GM23338 (cell line): Measurements from ENCODE around the gene IFNW1.

Source experiments
- CREB1 ChIP-seq: fragments of 250-450 bp; sonication (Bioruptor Pico); IDR thresholded peaks from 2 replicates; pipeline ENCODE4 v1.5.0; 2020; ENCODE audit warnings: low read depth, mild to moderate bottlenecking, moderate library complexity
- CTCF ChIP-seq, 2 experiments: fragments of 200-600 bp in 1 of 2; sonication (generic) in 1 of 2; conservative IDR thresholded peaks; 2 replicates each; pipeline versions ENCODE4 v1.5.1 to v1.6.1; 2016 to 2017; ENCODE audit warnings: antibody characterized with exemption in 2 of 2, low read depth in 2 of 2, mild to moderate bottlenecking in 2 of 2, moderate library complexity in 1 of 2
- EZH2 ChIP-seq: fragments of 200-600 bp; sonication (generic); IDR thresholded peaks from one replicate; pipeline ENCODE4 v1.8.0; 2017; ENCODE audit warnings: antibody characterized with exemption, mild to moderate bottlenecking, low read depth; ENCODE audit not compliant: unreplicated experiment
- EZH2phosphoT487 ChIP-seq: fragments of 200-600 bp; sonication (generic); IDR thresholded peaks from one replicate; pipeline ENCODE4 v1.8.1; 2018; ENCODE audit warnings: antibody characterized with exemption; ENCODE audit not compliant: unreplicated experiment
- JUNB ChIP-seq: IDR thresholded peaks from one replicate; pipeline ENCODE4 v1.6.1; 2016; ENCODE audit warnings: antibody characterized with exemption; ENCODE audit not compliant: unreplicated experiment
- NANOG ChIP-seq: IDR thresholded peaks from 2 replicates; pipeline ENCODE4 v1.6.1; 2016; ENCODE audit warnings: antibody characterized with exemption, borderline replicate concordance
- POLR2AphosphoS5 ChIP-seq: IDR thresholded peaks from 2 replicates; pipeline ENCODE4 v1.6.1; 2016; ENCODE audit warnings: antibody characterized with exemption, low read depth
- STAT1 ChIP-seq: IDR thresholded peaks from one replicate; pipeline ENCODE4 v1.6.1; 2016; ENCODE audit warnings: antibody characterized with exemption; ENCODE audit not compliant: unreplicated experiment
- ZNF114 ChIP-seq: fragments of 250-450 bp; sonication (Bioruptor Pico); IDR thresholded peaks from 2 replicates; pipeline ENCODE4 v1.5.0; 2020; ENCODE audit warnings: mild to moderate bottlenecking, moderate library complexity
- TF ChIP-seq, protein P1 (sequence below): IDR thresholded peaks from one replicate; pipeline ENCODE4 v1.6.1; 2018; ENCODE audit warnings: antibody characterized with exemption; ENCODE audit not compliant: unreplicated experiment

DNA sequence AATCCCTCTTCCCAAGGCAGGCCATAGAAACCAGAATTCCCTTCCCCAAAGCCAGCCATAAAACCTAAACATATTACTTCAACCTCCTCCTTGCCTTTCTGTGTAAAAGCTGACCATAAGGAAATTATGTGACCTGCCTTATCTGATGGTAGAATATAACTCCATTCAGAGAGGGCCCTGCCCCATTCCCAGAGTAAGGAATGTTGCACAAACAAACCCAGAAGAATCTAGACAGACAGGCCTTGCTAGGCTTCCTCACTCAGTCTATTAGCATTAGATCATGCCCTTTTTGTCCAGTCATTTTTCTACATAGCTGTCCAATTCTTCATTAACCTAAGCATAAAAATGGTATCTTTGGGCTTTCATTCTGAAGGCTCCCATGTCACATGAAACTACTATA lies 46.1 kb downstream of the IFNW1 start:
- no peak for TF ChIP-seq CTCF (conservative IDR thresholded peaks at IDR 0.05; ENCODE audit: low read depth in 2 of 2)
- no peak for TF ChIP-seq NANOG
- TF ChIP-seq CREB1 (CRISPR knock-in tag) = no peak
- TF ChIP-seq STAT1 = no peak
- no peak for TF ChIP-seq POLR2AphosphoS5
- TF ChIP-seq, protein P1, sequence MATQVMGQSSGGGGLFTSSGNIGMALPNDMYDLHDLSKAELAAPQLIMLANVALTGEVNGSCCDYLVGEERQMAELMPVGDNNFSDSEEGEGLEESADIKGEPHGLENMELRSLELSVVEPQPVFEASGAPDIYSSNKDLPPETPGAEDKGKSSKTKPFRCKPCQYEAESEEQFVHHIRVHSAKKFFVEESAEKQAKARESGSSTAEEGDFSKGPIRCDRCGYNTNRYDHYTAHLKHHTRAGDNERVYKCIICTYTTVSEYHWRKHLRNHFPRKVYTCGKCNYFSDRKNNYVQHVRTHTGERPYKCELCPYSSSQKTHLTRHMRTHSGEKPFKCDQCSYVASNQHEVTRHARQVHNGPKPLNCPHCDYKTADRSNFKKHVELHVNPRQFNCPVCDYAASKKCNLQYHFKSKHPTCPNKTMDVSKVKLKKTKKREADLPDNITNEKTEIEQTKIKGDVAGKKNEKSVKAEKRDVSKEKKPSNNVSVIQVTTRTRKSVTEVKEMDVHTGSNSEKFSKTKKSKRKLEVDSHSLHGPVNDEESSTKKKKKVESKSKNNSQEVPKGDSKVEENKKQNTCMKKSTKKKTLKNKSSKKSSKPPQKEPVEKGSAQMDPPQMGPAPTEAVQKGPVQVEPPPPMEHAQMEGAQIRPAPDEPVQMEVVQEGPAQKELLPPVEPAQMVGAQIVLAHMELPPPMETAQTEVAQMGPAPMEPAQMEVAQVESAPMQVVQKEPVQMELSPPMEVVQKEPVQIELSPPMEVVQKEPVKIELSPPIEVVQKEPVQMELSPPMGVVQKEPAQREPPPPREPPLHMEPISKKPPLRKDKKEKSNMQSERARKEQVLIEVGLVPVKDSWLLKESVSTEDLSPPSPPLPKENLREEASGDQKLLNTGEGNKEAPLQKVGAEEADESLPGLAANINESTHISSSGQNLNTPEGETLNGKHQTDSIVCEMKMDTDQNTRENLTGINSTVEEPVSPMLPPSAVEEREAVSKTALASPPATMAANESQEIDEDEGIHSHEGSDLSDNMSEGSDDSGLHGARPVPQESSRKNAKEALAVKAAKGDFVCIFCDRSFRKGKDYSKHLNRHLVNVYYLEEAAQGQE = no peak
- no peak for TF ChIP-seq EZH2
- no peak for TF ChIP-seq JUNB
- no peak for TF ChIP-seq EZH2phosphoT487
- no peak for TF ChIP-seq ZNF114 (CRISPR knock-in tag)
